A549 (cell line): ENCODE measurements around the gene WNT8A. TPM values are rescaled to one million over a fixed set of nuclear protein-coding genes. Genes with fewer than 3 reads are reported as not detected.
A peak's percentile ranks its signal among the peaks of the same experiment; 100 is the strongest.

Source experiments
- ATAC-seq, 2 experiments: fragments of 200-7000 bp in 1 of 2; fragments of >200 bp in 1 of 2; cut with Nextera tagmentation in 1 of 2; cut with Tn5 transposase in 1 of 2; 3 replicates each; pipeline versions ENCODE4 v1.8.0 to v1.9.1; 2018 to 2020; ENCODE audit warnings: mild to moderate bottlenecking in 1 of 2, moderate library complexity in 1 of 2
- CTCF ChIA-PET: fragments of 300-600 bp; sonication (Branson Sonifier 250); formaldehyde crosslinking; extraction: SDS; loops from one replicate; lab custom pipeline; 2021; ENCODE audit warnings: antibody characterized with exemption, inconsistent platforms; lab: Yijun Ruan, JAX
- POLR2A ChIA-PET: fragments of 350-600 bp; formaldehyde crosslinking; extraction: SDS; loops from one replicate; lab custom pipeline; 2021; ENCODE audit warnings: antibody characterized with exemption, inconsistent platforms; lab: Yijun Ruan, JAX
- DNase-seq, 2 experiments: peaks; one replicate each; pipeline versions ENCODE4 v3.0.0 to v3.0.0-alpha.2; 2011 to 2016; ENCODE audit warnings: low read depth in 1 of 2, low spot score in 1 of 2
- FAIRE-seq: peaks from 2 replicates; lab custom pipeline; 2011; peaks lifted over from hg19 to GRCh38; lab: Jason Lieb, UNC
- H3K27ac ChIP-seq, 2 experiments: fragments of >200 bp; sonication (Bioruptor Twin); formaldehyde crosslinking; 3 replicates each; pipeline ENCODE4 v1.5.1; 2016 to 2017
- H3K4me1 ChIP-seq: fragments of >200 bp; sonication (Bioruptor Twin); formaldehyde crosslinking; 3 replicates; pipeline ENCODE4 v1.6.1; 2016
- H3K4me2 ChIP-seq: fragments of >200 bp; sonication (Bioruptor Twin); formaldehyde crosslinking; 3 replicates; pipeline ENCODE4 v1.6.1; 2016
- H3K4me3 ChIP-seq: fragments of >200 bp; sonication (Bioruptor Twin); formaldehyde crosslinking; 3 replicates; pipeline ENCODE4 v1.5.1; 2016
- H3K9me3 ChIP-seq: fragments of >200 bp; sonication (Bioruptor Twin); formaldehyde crosslinking; 3 replicates; pipeline ENCODE4 v1.6.1; 2016
- CBX8 ChIP-seq: fragments of 200-600 bp; sonication (generic); IDR thresholded peaks from 2 replicates; pipeline ENCODE4 v1.6.1; 2016
- EHMT2 ChIP-seq: fragments of 200-600 bp; sonication (generic); IDR thresholded peaks from 2 replicates; pipeline ENCODE4 v1.6.1; 2016; ENCODE audit warnings: antibody characterized with exemption, low read depth, mild to moderate bottlenecking, moderate library complexity
- GATA3 ChIP-seq: IDR thresholded peaks from 2 replicates; pipeline ENCODE4 v1.6.1; 2012; ENCODE audit warnings: borderline replicate concordance
- HOXA7 ChIP-seq: fragments of 250-450 bp; sonication (Bioruptor Pico); IDR thresholded peaks from 2 replicates; pipeline ENCODE4 v1.5.0; 2020; ENCODE audit warnings: mild to moderate bottlenecking, moderate library complexity
- HOXB13 ChIP-seq: fragments of 250-450 bp; sonication (Bioruptor Pico); IDR thresholded peaks from 2 replicates; pipeline ENCODE4 v1.5.0; 2020; ENCODE audit warnings: low read depth, mild to moderate bottlenecking, moderate library complexity
- MAFK ChIP-seq: fragments of 450-650 bp; IDR thresholded peaks from 2 replicates; pipeline ENCODE4 v1.6.1; 2014; ENCODE audit not compliant: partially characterized antibody
- MAZ ChIP-seq: fragments of 150-350 bp; IDR thresholded peaks from 2 replicates; pipeline ENCODE4 v1.6.1; 2014; ENCODE audit warnings: antibody characterized with exemption, low read depth, low read length, borderline replicate concordance
- RNF2 ChIP-seq: fragments of 200-600 bp; sonication (generic); IDR thresholded peaks from 2 replicates; pipeline ENCODE4 v1.6.1; 2016; ENCODE audit warnings: low read depth, mild to moderate bottlenecking, antibody characterized with exemption, moderate library complexity, borderline replicate concordance
- SMC3 ChIP-seq: fragments of >200 bp; sonication (Bioruptor Twin); formaldehyde crosslinking; IDR thresholded peaks from 3 replicates; pipeline ENCODE4 v1.6.1; 2018; ENCODE audit warnings: inconsistent platforms
- SREBF2 ChIP-seq: fragments of 450-650 bp; IDR thresholded peaks from 2 replicates; pipeline ENCODE4 v1.6.1; 2014; ENCODE audit warnings: mild to moderate bottlenecking, moderate library complexity
- TP53 ChIP-seq: fragments of 250-450 bp; sonication (Bioruptor Pico); IDR thresholded peaks from 2 replicates; pipeline ENCODE4 v1.5.0; 2021; ENCODE audit warnings: mild to moderate bottlenecking, moderate library complexity
- ZNF302 ChIP-seq: fragments of 250-450 bp; sonication (Bioruptor Pico); IDR thresholded peaks from 2 replicates; pipeline ENCODE4 v1.9.0; 2021; ENCODE audit warnings: inconsistent platforms, mild to moderate bottlenecking, moderate library complexity
- WGBS: methylation state at CpG from one replicate; pipeline ENCODE4 v1.1.6; 2017; ENCODE audit errors: missing lambda C conversion rate; 5-methylcytosine and 5-hydroxymethylcytosine counted together
- polyA plus RNA-seq, 4 experiments: library from polyadenylated mRNA; depleted of rRNA in 3 of 4; stranded (reverse); fragments of >200 nt; fragmentation: RNase III in 1 of 4; extraction: RNeasy Plus Mini Kit Qiagen cat#74134 plus additional on column Dnase treatment in 1 of 4; gene quantifications; 2 replicates in 3 of 4; 3 replicates in 1 of 4; pipeline ENCODE4 v1.2.3, GENCODE V29; 2011 to 2017
- TF ChIP-seq, protein P1 (sequence below): IDR thresholded peaks from 2 replicates; pipeline ENCODE4 v1.6.1; 2012
- TF ChIP-seq, protein P2 (sequence below): fragments of 450-650 bp; IDR thresholded peaks from 2 replicates; pipeline ENCODE4 v1.6.1; 2014; ENCODE audit warnings: antibody characterized with exemption
- TF ChIP-seq, protein P3 (sequence below): fragments of 200-600 bp; sonication (generic); IDR thresholded peaks from 2 replicates; pipeline ENCODE4 v1.6.1; 2016; ENCODE audit warnings: antibody characterized with exemption, mild to moderate bottlenecking, moderate library complexity
- TF ChIP-seq, protein P4 (sequence below): fragments of >200 bp; sonication (Bioruptor Twin); formaldehyde crosslinking; IDR thresholded peaks from 3 replicates; pipeline ENCODE4 v1.5.1; 2016

Gene WNT8A
- polyA plus RNA-seq, 2 of the 4 experiments (the other 2 are of a cell fraction): not detected

DNA sequence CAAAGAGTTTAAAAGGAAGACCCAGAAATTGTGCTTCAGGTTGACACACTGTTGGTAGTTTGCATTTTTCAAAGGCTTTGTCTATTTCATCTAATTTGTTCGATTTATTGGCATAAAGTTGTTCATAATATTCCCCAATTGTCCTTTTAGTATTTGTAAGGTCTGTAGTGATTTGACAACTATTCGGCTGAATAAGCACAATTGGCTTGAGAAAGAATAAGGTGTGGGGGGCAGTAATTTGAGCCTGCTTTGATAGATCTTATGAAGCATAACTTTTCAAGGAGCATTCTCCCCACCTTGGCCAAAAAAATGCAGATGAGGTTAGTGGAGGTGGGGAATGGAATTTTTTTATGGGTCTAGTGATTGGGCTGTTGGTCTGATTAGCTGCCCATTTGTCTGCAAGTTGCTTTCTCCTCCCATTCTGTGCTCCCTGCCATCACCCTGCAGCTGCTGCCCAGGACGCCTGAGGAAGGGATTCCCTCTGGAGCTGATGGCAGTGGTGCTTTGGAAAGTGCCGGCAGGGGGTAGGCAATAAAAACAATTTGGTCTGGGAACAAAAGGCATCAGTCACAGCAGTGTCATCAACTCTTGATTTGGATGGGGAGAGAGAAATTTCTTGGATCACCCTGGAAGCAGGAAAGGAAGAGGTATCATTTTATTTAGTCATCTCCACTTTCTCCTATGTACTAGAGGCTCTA lies 26.6 kb downstream of the WNT8A start:
- no peak overlapping the region for H3K27ac ChIP-seq
- FAIRE-seq (no peak), DNase-seq (no peak), ATAC-seq (no peak)
- H3K9me3 ChIP-seq: no peaks in the 10 kb centered on the region
- CTCF ChIA-PET: interaction anchor here (0.7 to 1.9 kb wide), 6 partner anchors 8 to 450 kb away, joined by 3 to 7 read pairs (median 4); no protein-coding TSS in a partner anchor
- no peaks in the 10 kb centered on the region for H3K4me1 ChIP-seq
- no peak overlapping the region for H3K4me2 ChIP-seq
- POLR2A ChIA-PET: no interaction called here
- TF ChIP-seq HOXA7 (no peak), MAFK (peak; percentile 57), EHMT2 (no peak)
- TF ChIP-seq, protein P1, sequence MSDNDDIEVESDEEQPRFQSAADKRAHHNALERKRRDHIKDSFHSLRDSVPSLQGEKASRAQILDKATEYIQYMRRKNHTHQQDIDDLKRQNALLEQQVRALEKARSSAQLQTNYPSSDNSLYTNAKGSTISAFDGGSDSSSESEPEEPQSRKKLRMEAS: no peak
- 42% methylated on average over 4 of the region's 4 CpGs for WGBS
- no peak overlapping the region for H3K4me3 ChIP-seq

DNA sequence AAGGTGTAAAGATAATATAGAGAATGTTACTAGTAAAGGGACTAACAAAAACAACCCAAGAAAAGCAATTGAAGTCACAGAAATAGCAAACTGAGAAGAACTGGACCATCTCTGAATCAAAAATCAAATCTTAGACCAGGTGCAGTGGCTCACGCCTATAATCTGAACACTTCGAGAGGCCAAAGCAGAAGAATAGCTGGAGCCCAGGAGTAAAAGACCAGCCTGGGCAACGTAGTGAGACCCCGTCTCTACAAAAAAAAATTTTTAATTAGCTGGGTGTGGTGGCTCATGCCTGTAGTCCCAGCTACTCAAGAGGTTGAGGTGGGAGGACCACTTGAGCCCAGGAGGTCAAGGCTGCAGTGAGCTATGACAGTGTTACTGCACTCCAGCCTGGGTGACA lies 27.3 kb downstream of the WNT8A start:
- ChIA-PET CTCF (interaction anchor here (0.6 to 4.0 kb wide), 6 partner anchors 15 to 451 kb away, joined by 3 to 16 read pairs (median 4); no protein-coding TSS in a partner anchor), POLR2A (no interaction called here)
- 37% methylated on average over 4 of the region's 4 CpGs for WGBS
- FAIRE-seq (no peak), DNase-seq (no peak), ATAC-seq (no peak)
- TF ChIP-seq GATA3 (no peak), ZNF302 (CRISPR knock-in tag) (no peak)
- no peaks in the 10 kb centered on the region for H3K4me1 ChIP-seq
- no peak overlapping the region for H3K4me2 ChIP-seq
- no peaks in the 10 kb centered on the region for H3K9me3 ChIP-seq
- no peak overlapping the region for H3K27ac ChIP-seq
- no peak overlapping the region for H3K4me3 ChIP-seq

DNA sequence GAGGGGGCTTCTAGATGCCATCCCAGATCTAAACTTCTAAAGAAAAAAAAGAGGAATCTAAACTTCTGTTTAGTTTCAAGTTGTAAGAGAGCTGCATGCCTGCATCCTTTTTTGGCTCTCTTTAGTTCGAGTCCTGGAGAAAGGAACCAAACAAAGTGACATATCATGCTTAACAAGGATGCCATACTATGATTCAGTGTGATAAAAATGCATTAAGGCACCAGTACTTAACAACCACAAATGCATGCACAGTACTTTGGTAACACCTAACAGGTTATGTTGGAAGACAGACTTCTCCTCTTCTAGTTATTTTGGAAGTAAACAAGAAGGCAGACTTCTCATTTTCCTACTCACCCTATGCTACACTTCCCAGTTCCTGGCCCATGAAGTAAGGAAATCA lies 28.1 kb downstream of the WNT8A start:
- ATAC-seq: no peak; a peak in 1 of 6 replicates
- no peak overlapping the region for H3K4me2 ChIP-seq
- ChIA-PET CTCF (interaction anchor here (0.8 to 4.0 kb wide), 2 partner anchors 15 to 34 kb away, joined by 3 to 16 read pairs; no protein-coding TSS in a partner anchor), POLR2A (no interaction called here)
- DNase-seq: no peak
- no peak overlapping the region for H3K27ac ChIP-seq
- 3% methylated on average over 1 of the region's 1 CpG for WGBS
- no peaks in the 10 kb centered on the region for H3K9me3 ChIP-seq
- no peak overlapping the region for H3K4me3 ChIP-seq
- TF ChIP-seq HOXB13 (CRISPR knock-in tag) (no peak), MAZ (no peak), SMC3 (no peak), HOXA7 (no peak), SREBF2 (no peak), TP53 (CRISPR knock-in tag) (no peak), RNF2 (no peak)
- TF ChIP-seq, protein P2, sequence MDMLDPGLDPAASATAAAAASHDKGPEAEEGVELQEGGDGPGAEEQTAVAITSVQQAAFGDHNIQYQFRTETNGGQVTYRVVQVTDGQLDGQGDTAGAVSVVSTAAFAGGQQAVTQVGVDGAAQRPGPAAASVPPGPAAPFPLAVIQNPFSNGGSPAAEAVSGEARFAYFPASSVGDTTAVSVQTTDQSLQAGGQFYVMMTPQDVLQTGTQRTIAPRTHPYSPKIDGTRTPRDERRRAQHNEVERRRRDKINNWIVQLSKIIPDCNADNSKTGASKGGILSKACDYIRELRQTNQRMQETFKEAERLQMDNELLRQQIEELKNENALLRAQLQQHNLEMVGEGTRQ: no peak
- peak; percentile 51 for FAIRE-seq
- no peaks in the 10 kb centered on the region for H3K4me1 ChIP-seq

DNA sequence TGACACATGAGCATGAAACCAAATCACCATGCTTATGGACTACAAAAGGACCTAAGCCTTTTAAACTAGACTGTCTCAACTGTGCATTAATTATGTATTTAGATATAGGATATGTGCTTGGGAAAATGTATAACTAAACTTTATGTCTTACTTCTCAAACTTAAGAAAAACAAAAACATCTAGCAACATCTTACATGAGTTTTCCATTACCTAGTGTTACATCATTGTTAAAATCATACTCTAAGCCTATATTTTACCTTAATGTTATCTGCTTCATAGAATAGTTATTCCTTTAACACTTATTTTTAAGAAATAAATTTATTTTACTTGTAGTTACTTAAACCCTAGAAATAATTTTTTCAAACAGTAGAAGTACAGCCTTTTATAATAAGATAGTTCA lies 31.4 kb downstream of the WNT8A start:
- DNase-seq (no peak), FAIRE-seq (peak; percentile 97), ATAC-seq (no peak)
- TF ChIP-seq, protein P3, sequence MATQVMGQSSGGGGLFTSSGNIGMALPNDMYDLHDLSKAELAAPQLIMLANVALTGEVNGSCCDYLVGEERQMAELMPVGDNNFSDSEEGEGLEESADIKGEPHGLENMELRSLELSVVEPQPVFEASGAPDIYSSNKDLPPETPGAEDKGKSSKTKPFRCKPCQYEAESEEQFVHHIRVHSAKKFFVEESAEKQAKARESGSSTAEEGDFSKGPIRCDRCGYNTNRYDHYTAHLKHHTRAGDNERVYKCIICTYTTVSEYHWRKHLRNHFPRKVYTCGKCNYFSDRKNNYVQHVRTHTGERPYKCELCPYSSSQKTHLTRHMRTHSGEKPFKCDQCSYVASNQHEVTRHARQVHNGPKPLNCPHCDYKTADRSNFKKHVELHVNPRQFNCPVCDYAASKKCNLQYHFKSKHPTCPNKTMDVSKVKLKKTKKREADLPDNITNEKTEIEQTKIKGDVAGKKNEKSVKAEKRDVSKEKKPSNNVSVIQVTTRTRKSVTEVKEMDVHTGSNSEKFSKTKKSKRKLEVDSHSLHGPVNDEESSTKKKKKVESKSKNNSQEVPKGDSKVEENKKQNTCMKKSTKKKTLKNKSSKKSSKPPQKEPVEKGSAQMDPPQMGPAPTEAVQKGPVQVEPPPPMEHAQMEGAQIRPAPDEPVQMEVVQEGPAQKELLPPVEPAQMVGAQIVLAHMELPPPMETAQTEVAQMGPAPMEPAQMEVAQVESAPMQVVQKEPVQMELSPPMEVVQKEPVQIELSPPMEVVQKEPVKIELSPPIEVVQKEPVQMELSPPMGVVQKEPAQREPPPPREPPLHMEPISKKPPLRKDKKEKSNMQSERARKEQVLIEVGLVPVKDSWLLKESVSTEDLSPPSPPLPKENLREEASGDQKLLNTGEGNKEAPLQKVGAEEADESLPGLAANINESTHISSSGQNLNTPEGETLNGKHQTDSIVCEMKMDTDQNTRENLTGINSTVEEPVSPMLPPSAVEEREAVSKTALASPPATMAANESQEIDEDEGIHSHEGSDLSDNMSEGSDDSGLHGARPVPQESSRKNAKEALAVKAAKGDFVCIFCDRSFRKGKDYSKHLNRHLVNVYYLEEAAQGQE: no peak
- no peak for TF ChIP-seq CBX8
- TF ChIP-seq, protein P4, sequence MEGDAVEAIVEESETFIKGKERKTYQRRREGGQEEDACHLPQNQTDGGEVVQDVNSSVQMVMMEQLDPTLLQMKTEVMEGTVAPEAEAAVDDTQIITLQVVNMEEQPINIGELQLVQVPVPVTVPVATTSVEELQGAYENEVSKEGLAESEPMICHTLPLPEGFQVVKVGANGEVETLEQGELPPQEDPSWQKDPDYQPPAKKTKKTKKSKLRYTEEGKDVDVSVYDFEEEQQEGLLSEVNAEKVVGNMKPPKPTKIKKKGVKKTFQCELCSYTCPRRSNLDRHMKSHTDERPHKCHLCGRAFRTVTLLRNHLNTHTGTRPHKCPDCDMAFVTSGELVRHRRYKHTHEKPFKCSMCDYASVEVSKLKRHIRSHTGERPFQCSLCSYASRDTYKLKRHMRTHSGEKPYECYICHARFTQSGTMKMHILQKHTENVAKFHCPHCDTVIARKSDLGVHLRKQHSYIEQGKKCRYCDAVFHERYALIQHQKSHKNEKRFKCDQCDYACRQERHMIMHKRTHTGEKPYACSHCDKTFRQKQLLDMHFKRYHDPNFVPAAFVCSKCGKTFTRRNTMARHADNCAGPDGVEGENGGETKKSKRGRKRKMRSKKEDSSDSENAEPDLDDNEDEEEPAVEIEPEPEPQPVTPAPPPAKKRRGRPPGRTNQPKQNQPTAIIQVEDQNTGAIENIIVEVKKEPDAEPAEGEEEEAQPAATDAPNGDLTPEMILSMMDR: no peak
- ChIA-PET CTCF (interaction anchor here (0.7 kb wide), 1 partner anchor 1445 kb away, joined by 4 read pairs; no protein-coding TSS in a partner anchor), POLR2A (interaction anchor here (0.7 kb wide), 1 partner anchor 223 kb away, joined by 6 read pairs; the partner anchor contains the start of gene FAM53C)
- Histone ChIP-seq H3K9me3 (no peaks in the 10 kb centered on the region), H3K4me1 (no peaks in the 10 kb centered on the region), H3K27ac (no peak overlapping the region), H3K4me2 (no peak overlapping the region), H3K4me3 (no peak overlapping the region)
